GM20000 (cell line): Measurements from ENCODE around the gene TFDP2.

Source experiments
- DNase-seq: peaks from one replicate; pipeline ENCODE4 v3.0.0; 2012; ENCODE audit warnings: low spot score
- TF ChIP-seq, protein P1 (sequence below): IDR thresholded peaks from 2 replicates; pipeline ENCODE4 v1.5.1; 2012; ENCODE audit warnings: mild to moderate bottlenecking, control low read depth; ENCODE audit errors: extremely low read depth, missing control alignments

Gene TFDP2

DNA sequence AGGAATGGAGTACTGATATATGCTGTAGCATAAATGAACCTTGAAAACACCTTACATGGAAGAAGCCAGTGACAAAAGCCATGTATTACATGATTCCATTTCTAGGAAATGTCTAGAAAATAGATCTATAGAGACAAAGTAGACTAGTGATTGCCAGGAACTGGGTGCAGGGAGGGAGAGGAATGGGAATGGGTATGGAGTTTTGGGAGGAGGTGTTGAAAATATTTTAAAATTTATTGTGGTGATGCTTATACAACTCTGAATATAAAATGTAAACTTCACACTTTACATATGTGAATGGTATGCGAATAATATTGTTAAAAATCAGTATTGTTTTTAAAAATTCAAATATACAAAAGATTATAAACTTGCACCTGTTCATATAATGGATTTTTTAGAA lies 250.4 kb downstream of the TFDP2 start:
- TF ChIP-seq, protein P1, sequence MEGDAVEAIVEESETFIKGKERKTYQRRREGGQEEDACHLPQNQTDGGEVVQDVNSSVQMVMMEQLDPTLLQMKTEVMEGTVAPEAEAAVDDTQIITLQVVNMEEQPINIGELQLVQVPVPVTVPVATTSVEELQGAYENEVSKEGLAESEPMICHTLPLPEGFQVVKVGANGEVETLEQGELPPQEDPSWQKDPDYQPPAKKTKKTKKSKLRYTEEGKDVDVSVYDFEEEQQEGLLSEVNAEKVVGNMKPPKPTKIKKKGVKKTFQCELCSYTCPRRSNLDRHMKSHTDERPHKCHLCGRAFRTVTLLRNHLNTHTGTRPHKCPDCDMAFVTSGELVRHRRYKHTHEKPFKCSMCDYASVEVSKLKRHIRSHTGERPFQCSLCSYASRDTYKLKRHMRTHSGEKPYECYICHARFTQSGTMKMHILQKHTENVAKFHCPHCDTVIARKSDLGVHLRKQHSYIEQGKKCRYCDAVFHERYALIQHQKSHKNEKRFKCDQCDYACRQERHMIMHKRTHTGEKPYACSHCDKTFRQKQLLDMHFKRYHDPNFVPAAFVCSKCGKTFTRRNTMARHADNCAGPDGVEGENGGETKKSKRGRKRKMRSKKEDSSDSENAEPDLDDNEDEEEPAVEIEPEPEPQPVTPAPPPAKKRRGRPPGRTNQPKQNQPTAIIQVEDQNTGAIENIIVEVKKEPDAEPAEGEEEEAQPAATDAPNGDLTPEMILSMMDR: no peak
- no peak for DNase-seq

DNA sequence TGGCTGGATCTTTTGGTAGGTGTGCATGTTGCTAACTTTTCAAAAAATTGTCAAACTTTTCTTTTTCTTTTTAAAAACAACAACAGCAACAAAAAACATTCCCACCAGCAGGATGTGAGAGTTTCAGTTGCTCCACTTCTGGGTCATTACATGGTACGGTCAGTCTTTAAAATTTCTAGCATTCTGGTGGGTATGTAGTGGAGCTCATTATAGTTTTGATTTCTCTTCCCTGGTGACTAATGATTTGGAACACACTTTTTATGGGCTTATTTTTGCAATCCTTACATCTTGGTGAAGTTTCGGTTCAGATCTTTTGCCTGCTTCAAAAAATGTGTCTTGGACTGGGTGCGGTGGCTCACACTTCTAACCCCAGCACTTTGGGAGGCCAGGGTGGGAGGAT lies 253.6 kb downstream of the TFDP2 start:
- no peak for DNase-seq
- TF ChIP-seq, protein P1: no peak

DNA sequence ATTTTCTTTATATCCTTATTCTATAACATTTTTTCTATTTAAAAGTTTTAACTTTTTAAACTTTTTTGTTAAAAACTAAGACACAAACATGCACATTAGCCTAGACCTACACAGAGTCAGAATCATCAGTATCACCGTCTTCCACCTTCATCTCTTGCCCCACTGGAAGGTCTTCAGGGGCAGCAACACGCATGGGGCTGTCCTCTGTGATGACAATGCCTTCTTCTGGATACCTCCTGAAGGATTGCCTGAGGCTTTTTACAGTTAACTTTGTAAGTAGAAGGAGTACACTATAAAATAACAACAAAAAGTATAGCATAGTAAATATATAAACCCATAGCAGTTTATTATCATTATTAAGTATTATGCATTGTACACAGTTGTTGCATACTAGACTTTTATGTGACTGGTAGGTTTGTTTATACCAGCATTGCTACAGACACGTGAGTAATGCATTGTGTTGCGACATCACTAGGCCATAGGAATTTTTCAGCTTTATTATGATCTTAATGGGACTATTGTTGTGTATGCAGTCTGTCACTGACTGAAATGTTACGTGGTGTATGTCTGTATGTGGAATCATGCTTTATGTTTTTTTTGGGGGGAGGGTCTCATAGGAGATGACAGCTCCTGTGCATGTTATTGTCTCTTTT lies 254.7 kb downstream of the TFDP2 start:
- TF ChIP-seq, protein P1: no peak
- no peak for DNase-seq
